Heart right ventricle (tissue), 16 donors: ENCODE results near the gene MRPL2. TPM values are rescaled to one million over a fixed set of nuclear protein-coding genes. Genes with fewer than 3 reads are reported as not detected.

Experiments used
- ATAC-seq, 8 donors: fragments of 200-7000 bp; cut with Tn5 transposase; one replicate each; pipeline ENCODE4 v1.9.1; 2020; ENCODE audit warnings: mild to moderate bottlenecking in 8 of 8, moderate library complexity in 8 of 8, moderate number of reproducible peaks in 1 of 8
- DNase-seq, 2 donors: peaks; one replicate each; pipeline ENCODE4 v3.0.0-alpha.2; 2020
- H3K27ac ChIP-seq, 10 donors: fragments of 200-600 bp; sonication (generic) in 2 of 10; one replicate each; pipeline versions ENCODE4 v1.5.0 to v1.8.0; 2020 to 2022; ENCODE audit warnings: mild to moderate bottlenecking in 3 of 10
- H3K27me3 ChIP-seq, 7 donors: fragments of 200-600 bp; one replicate each; pipeline ENCODE4 v1.8.0; 2021 to 2022; ENCODE audit warnings: mild to moderate bottlenecking in 2 of 7
- H3K36me3 ChIP-seq, 9 donors: fragments of 200-600 bp; sonication (generic) in 1 of 9; one replicate each; pipeline versions ENCODE4 v1.5.0 to v1.8.0; 2020 to 2022; ENCODE audit warnings: mild to moderate bottlenecking in 2 of 9
- H3K4me1 ChIP-seq, 9 donors: fragments of 200-600 bp; sonication (generic) in 1 of 9; one replicate each; pipeline versions ENCODE4 v1.5.0 to v1.8.0; 2020 to 2022; ENCODE audit warnings: mild to moderate bottlenecking in 4 of 9
- H3K4me3 ChIP-seq, 10 donors: fragments of 200-600 bp; sonication (generic) in 2 of 10; one replicate each; pipeline versions ENCODE4 v1.5.0 to v1.8.0; 2020 to 2022; ENCODE audit warnings: mild to moderate bottlenecking in 7 of 10, moderate library complexity in 2 of 10
- H3K9me3 ChIP-seq, 11 donors: fragments of 200-600 bp in 10 of 11; sonication (generic) in 2 of 11; one replicate each; pipeline versions ENCODE4 v1.5.0 to v1.8.0; 2013 to 2022; ENCODE audit warnings: mild to moderate bottlenecking in 2 of 11, control low read depth in 1 of 11, moderate library complexity in 1 of 11
- WGBS, 2 donors: extraction: QIAGEN DNeasy Blood & Tissue Kit; methylation state at CpG; one replicate each; pipeline ENCODE4 v1.1.7; 2013; ENCODE audit warnings: inconsistent platforms in 1 of 2; 5-methylcytosine and 5-hydroxymethylcytosine counted together
- intact Hi-C, 10 donors: fragments of 100-400 bp; cut with DNase I; formaldehyde crosslinking; loops; one replicate each; pipeline versions ENCODE4 v1.11.1 to v1.14.2; 2022
- long read RNA-seq, 3 donors: library from polyadenylated mRNA; unstranded; transcript quantifications; one replicate each; pipeline ENCODE4 v2.0.0, GENCODE V29; 2020 to 2021
- polyA plus RNA-seq, 2 donors: library from polyadenylated mRNA; stranded (reverse); fragments of 200-250 nt; gene quantifications; one replicate each; pipeline ENCODE4 v1.2.3, GENCODE V29; 2013
- total RNA-seq, 10 donors: library from RNA; stranded (reverse); fragmentation: NEBNext Ultra II Directional in 3 of 10; extraction: Animal tissue kit (Norgen Biotek cat#: 25700) in 3 of 10; gene quantifications; one replicate each; pipeline versions ENCODE4 v1.2.1 to v1.2.4, GENCODE V29; 2021 to 2023
- TF ChIP-seq, protein P1 (sequence below), 9 donors: fragments of 200-600 bp; sonication (generic) in 2 of 9; IDR thresholded peaks; one replicate each; pipeline versions ENCODE4 v1.5.0 to v1.8.0; 2021 to 2022; ENCODE audit warnings: antibody characterized with exemption in 9 of 9, mild to moderate bottlenecking in 5 of 9, moderate library complexity in 1 of 9
- donor health status: Arrhythmogenic right ventricular cardiomyopathy.
- donor health status: ischemic (EF 13 %, LVEDD 7.1; RV severe dilation, severe dysfunction).
- donor health status: healthy with polysubstance abuse.
- donor health status: DM: no; HTN: yes; CAD: no.
- donor health status: DM: no; HTN: no; CAD: no.
- donor health status: ischemic (EF 25% LVEDD 6.9; RV normal size, moderate dysfunction).
- donor health status: ischemic (EF 25% LVEDD 5.7; RV mildly dilated, moderate dysfunction).
- donor health status: healthy.
- donor health status: DM: yes; HTN: yes; CAD: no.
- donor health status: Ischemic cardiomyopathy.
- donor health status: ischemic (EF 35%, LVEDD 5.7; RV mildly dilated, moderate dysfunction).
- donor health status: nonischemic (EF 11% LVEDD 7.7; RV severe dilation, severe dysfunction).
- donor health status: DM: yes; HTN: yes; CAD: no.
- donor health status: PGD.
- donor health status: ischemic (EF 29% LVEDD 5.4; RV normal size, mild dysfunction).
- donor health status: nonischemic (EF 23%, LVEDD 6.1; RV moderate dilation, normal function).

Gene MRPL2
- 100 to 1,000 TPM in 3 of 10 donors, 10 to 100 TPM in 7; 76.0 to 139 (median 93.5) TPM for total RNA-seq
- 100 to 1,000 TPM; 141 to 165 TPM for polyA plus RNA-seq
- long read RNA-seq, donor 1, transcript MRPL2-202 (7 exons, 1,588 nt) = major isoform, 19 of 28 reads
- long read RNA-seq, donor 1, partial matches to known transcripts = 6 of 28 reads
- long read RNA-seq, donor 1, other reads (novel, unspliced or antisense) = 1 of 28 reads
- long read RNA-seq, donor 2, transcript MRPL2-202 (7 exons, 1,588 nt) = major isoform, 17 of 27 reads
- long read RNA-seq, donor 2, partial matches to known transcripts = 3 of 27 reads
- long read RNA-seq, donor 2, other reads (novel, unspliced or antisense) = 6 of 27 reads
- long read RNA-seq, donor 3, transcript MRPL2-202 (7 exons, 1,588 nt) = major isoform, 17 of 23 reads
- long read RNA-seq, donor 3, partial matches to known transcripts = 1 of 23 reads
- long read RNA-seq, donor 3, other reads (novel, unspliced or antisense) = 1 of 23 reads

DNA sequence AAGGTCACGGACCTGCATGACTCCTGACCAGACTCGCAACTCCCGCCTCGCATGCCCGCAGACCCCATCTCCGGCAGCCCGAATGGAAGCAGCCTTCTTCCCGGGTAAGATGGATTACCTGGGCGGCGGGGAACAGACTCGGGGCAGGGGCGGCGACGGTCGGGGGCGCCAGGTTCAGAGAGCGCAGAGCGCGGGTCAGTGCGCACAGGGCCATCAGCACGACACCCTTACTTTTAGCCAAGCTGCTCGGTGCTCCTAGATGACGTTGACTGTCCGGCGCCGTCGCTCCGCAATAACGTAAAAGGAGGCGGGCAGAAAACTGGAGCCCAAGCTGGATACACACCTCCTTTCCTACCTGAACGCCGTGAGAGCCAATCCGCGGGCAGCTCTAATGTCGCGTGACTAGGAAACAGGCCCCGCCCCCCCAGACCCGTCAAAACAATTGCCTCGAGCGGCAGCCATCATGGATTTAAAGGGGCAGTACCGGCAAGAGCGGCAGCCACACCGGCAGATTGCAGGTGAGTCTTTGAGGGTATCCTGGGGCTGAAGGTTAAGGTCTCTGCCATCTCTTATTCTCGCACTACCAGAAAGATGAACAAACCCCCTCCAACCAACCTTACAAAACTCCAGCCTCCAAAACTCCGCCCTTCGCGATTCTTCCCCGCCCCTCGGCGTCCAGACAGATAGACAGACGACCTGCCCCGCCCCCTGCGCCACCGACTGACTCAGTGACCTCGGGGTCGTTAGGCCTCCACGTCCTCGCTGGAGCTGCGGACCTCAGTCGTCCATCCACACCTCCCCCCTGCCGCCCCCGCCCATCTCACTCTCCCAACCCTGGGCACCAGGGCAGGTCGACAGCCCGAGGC is at the start of gene MRPL2, which contains the start of gene KLC4:
Gene MRPL2, minus strand, starts transcription at position 267 of the 866 bp plus-strand sequence. Its CDS starts 53 bp downstream, at position 214.
Gene KLC4, plus strand, starts transcription at position 464 of the 866 bp plus-strand sequence. CDS start 1,705 bp downstream, outside the sequence.
- ATAC-seq (peak; percentile 95 to 99 (median 98)), DNase-seq (peak; percentile 96 to 99)
- WGBS, 2 donors = 0% methylated on average over 64 of the region's 64 CpGs
- no peaks in the 10 kb centered on the region for H3K9me3 ChIP-seq
- peak within 1 kb of the TSS; percentile 73 to 96 (median 85) for H3K4me3 ChIP-seq
- H3K27me3 ChIP-seq = no peaks in the 10 kb centered on the region
- TF ChIP-seq, protein P1, sequence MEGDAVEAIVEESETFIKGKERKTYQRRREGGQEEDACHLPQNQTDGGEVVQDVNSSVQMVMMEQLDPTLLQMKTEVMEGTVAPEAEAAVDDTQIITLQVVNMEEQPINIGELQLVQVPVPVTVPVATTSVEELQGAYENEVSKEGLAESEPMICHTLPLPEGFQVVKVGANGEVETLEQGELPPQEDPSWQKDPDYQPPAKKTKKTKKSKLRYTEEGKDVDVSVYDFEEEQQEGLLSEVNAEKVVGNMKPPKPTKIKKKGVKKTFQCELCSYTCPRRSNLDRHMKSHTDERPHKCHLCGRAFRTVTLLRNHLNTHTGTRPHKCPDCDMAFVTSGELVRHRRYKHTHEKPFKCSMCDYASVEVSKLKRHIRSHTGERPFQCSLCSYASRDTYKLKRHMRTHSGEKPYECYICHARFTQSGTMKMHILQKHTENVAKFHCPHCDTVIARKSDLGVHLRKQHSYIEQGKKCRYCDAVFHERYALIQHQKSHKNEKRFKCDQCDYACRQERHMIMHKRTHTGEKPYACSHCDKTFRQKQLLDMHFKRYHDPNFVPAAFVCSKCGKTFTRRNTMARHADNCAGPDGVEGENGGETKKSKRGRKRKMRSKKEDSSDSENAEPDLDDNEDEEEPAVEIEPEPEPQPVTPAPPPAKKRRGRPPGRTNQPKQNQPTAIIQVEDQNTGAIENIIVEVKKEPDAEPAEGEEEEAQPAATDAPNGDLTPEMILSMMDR (IDR thresholded peaks at IDR 0.05) = no peak
- H3K27ac ChIP-seq = peak within 1 kb of the TSS; percentile 72 to 97 (median 89)
- intact Hi-C loops = loop anchor here in 6 of 10 donors (1.0 to 10.0 kb wide), 8 partner anchors 37 to 155 kb away; partner anchors contain the start of genes CNPY3 (in 2 of the 6), KLHDC3 (in 2 of the 6), MEA1 (in 2 of the 6) and PEX6 (in 1 of the 6)
- H3K4me1 ChIP-seq = peaks cover 8 to 33% (median 30%) of the 10 kb centered on the region in 9 donors
- H3K36me3 ChIP-seq = peaks cover 0 to 67% (median 17%) of the 10 kb centered on the region in 9 donors

DNA sequence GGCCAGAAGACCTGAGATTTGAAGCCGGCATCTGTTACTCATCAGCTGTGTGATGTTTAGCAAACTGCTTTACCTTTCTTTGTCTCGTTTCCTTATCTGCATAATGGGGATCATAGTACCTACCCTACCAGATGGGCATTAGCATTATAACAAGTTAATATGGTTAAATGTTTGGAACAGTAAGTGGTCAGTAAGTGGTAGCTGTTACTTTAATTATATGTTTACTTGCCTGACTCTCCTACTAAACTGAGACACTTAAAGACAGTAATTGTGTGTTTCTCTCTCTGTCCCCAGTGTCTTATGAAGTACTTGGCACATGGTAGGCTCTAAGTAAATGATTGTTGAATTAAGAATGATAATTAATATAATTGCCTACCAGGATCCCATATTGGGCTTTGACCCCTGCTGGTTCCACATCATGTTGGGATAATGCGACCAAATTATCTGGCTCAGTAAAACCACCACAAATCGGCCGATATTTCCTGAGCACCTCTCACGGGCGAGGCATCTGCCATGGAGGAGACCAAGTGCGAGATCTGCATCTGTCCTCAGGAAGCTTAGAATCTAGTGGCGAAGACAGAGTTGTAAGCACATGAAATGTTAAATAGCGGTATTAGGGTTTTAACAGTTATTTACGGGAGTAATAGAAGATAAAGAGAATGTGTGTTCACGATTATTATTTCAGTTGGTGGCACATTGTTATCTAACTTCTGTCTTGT is 48.3 kb upstream of the MRPL2 start:
- 93 to 96% methylated on average over 12 of the region's 12 CpGs for WGBS, 2 donors
- no peaks in the 10 kb centered on the region for H3K27me3 ChIP-seq
- intact Hi-C loops = no loop called here
- no peak overlapping the region for H3K4me3 ChIP-seq
- ATAC-seq = no peak
- no peaks in the 10 kb centered on the region for H3K36me3 ChIP-seq
- DNase-seq = no peak
- TF ChIP-seq, protein P1 (IDR thresholded peaks at IDR 0.05) = no peak
- H3K9me3 ChIP-seq = no peaks in the 10 kb centered on the region
- H3K27ac ChIP-seq = no peak overlapping the region
- H3K4me1 ChIP-seq = no peaks in the 10 kb centered on the region

DNA sequence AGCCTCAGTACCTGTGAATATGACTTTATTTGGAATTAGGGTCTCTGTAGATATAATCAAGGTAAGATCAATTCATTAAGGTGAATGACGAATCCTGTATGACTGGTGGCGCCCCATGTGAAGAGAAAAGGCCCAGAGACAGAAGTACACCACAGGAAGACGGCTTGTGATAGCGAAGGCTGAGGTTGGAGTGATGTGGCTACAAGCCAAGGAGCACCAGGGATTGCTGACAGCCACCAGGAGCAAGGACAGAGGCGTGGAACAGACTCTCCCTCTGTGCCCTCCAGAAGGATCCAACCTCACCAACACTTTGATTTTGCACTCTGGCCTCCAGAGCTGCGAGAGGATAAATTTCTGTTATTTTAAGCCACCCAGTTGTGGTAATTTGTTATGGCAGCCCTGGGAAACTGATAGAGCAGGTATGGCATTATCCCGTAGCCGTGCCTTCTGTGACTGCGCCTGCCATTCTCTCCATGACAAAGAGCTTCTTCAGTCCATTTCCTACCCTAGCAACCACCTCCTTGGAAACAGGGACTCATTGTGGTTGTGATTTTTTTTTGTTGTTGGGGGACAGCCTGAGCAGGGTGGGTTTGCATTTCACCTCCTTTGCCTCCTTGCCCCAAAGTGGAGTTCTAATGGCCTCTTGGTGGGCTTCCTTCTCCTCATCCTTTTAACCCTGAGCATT is 46.4 kb upstream of the MRPL2 start:
- intact Hi-C loops = no loop called here
- WGBS, 2 donors = 81 to 86% methylated on average over 9 of the region's 9 CpGs
- DNase-seq = no peak
- no peak overlapping the region for H3K4me3 ChIP-seq
- H3K4me1 ChIP-seq = no peaks in the 10 kb centered on the region
- H3K27me3 ChIP-seq = no peaks in the 10 kb centered on the region
- TF ChIP-seq, protein P1 (IDR thresholded peaks at IDR 0.05) = no peak
- no peaks in the 10 kb centered on the region for H3K36me3 ChIP-seq
- H3K9me3 ChIP-seq = no peaks in the 10 kb centered on the region
- no peak overlapping the region for H3K27ac ChIP-seq
- ATAC-seq = no peak
